Hepatocyte (in vitro differentiated cells): ENCODE results near the gene SUPT3H.

ENCODE experiments used
- EZH2 ChIP-seq: fragments of 200-600 bp; sonication (generic); IDR thresholded peaks from 2 replicates; pipeline ENCODE4 v1.6.1; 2016; ENCODE audit warnings: antibody characterized with exemption, mild to moderate bottlenecking, borderline replicate concordance
- EZH2phosphoT487 ChIP-seq: fragments of 200-600 bp; sonication (generic); IDR thresholded peaks from one replicate; pipeline ENCODE4 v1.6.1; 2018; ENCODE audit warnings: antibody characterized with exemption, mild to moderate bottlenecking, low read depth, moderate library complexity; ENCODE audit not compliant: unreplicated experiment, severe bottlenecking
- TF ChIP-seq, protein P1 (sequence below): fragments of 200-600 bp; sonication (generic); IDR thresholded peaks from 2 replicates; pipeline ENCODE4 v1.5.1; 2016; ENCODE audit warnings: antibody characterized with exemption, mild to moderate bottlenecking; ENCODE audit not compliant: poor library complexity

DNA sequence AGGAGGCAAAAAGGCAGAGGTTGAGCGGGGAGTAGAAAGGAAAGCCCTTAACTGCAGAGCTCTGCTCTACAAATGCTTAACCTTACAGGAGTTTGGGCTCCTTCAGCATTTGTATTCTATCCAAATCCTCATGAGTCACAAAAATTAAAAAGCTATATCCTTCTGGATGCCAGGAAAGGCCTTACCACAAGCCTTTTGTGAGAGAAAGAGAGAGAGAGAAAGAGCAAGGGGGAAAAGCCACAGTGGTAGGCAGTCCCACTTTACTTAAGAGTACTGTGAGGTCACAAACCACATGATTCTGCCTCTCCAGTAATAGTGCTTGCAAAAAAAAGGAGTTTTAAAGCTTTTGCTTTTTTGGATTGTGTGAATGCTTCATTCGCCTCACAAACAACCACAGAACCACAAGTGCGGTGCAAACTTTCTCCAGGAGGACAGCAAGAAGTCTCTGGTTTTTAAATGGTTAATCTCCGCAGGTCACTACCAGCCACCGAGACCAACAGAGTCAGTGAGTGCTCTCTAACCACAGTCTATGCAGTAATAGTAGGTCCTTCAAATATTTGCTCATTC is 49.7 kb downstream of the SUPT3H start, which contains the start of gene RUNX2:
- TF ChIP-seq, protein P1, sequence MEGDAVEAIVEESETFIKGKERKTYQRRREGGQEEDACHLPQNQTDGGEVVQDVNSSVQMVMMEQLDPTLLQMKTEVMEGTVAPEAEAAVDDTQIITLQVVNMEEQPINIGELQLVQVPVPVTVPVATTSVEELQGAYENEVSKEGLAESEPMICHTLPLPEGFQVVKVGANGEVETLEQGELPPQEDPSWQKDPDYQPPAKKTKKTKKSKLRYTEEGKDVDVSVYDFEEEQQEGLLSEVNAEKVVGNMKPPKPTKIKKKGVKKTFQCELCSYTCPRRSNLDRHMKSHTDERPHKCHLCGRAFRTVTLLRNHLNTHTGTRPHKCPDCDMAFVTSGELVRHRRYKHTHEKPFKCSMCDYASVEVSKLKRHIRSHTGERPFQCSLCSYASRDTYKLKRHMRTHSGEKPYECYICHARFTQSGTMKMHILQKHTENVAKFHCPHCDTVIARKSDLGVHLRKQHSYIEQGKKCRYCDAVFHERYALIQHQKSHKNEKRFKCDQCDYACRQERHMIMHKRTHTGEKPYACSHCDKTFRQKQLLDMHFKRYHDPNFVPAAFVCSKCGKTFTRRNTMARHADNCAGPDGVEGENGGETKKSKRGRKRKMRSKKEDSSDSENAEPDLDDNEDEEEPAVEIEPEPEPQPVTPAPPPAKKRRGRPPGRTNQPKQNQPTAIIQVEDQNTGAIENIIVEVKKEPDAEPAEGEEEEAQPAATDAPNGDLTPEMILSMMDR = no peak
- TF ChIP-seq EZH2phosphoT487 (no peak), EZH2 (no peak)
